Measurements from ENCODE around the gene ACTN1.

- TF ChIP-seq CTCF (IDR thresholded peaks at IDR 0.05): no peak
- TF ChIP-seq POLR2A (IDR thresholded peaks at IDR 0.05): no peak
These were observed 1.4 kb downstream of the ACTN1 start for GRCh38 chr14:68977718-68978171.
